ENCODE data around the gene MOV10. TPM values are rescaled to one million over a fixed set of nuclear protein-coding genes. Genes with fewer than 3 reads are reported as not detected.
A peak's percentile ranks its signal among the peaks of the same experiment; 100 is the strongest.

The MOV10 gene
- total RNA-seq, 2 experiments from 2014 or later: 80.6 to 89.3 TPM

DNA sequence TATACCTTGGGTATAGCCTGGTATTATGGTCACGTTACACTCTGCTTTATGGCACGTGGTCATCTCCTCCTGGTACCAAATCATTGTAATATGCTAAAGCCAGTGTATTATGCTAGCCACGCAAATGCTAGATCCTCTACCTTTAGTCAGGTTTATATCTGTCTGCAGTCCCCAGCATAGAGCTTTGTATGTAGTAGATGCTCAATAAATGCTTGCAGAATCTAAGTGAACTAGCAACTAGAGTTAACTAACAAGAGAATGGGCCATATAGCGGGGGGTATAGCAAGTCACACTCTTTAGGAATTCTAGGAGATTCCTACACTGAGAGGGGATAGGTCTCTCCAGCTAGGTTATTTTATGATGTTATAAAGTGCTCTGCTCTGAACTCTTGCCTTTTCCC is 3.0 kb downstream of the MOV10 start:
- H3K4me1 ChIP-seq (ENCODE audit: insufficient read depth, low read length): peaks cover 22% of the 10 kb centered on the region
- no peaks in the 10 kb centered on the region for H3K9me3 ChIP-seq (ENCODE audit: control insufficient read depth in 1 of 2, insufficient read depth in 1 of 2, low read length in 2 of 2)
- no peaks in the 10 kb centered on the region for H3K27me3 ChIP-seq (ENCODE audit: control insufficient read depth in 1 of 2, insufficient read depth in 2 of 2, low read length in 2 of 2)
- intact Hi-C loops (cut with DNase I, micrococcal nuclease): loop anchor here in 1 of 2 experiments (2.0 kb wide), 1 partner anchor 23 kb away; no protein-coding TSS in a partner anchor
- no peaks in the 10 kb centered on the region for H3K27me3 Mint-ChIP-seq
- ChIA-PET CTCF (no interaction called here), POLR2A (no interaction called here)
- no peaks in the 10 kb centered on the region for H3K9me3 Mint-ChIP-seq
- H3K4me3 ChIP-seq (ENCODE audit: low read length): no peak overlapping the region
- no peak overlapping the region for H3K27ac ChIP-seq (ENCODE audit: low read depth in 1 of 2, low read length in 2 of 2)
- H3K36me3 ChIP-seq (ENCODE audit: insufficient read depth, low read length): no peaks in the 10 kb centered on the region
- H3K36me3 Mint-ChIP-seq (ENCODE audit: low read depth): peaks cover 24% of the 10 kb centered on the region
- peaks cover 61% of the 10 kb centered on the region for H3K4me1 Mint-ChIP-seq (ENCODE audit: low read depth)
- DNase-seq (no peak), ATAC-seq (ENCODE audit: poor library complexity) (no peak)
- H3K27ac Mint-ChIP-seq: no peak overlapping the region
- TF ChIP-seq, protein P1, sequence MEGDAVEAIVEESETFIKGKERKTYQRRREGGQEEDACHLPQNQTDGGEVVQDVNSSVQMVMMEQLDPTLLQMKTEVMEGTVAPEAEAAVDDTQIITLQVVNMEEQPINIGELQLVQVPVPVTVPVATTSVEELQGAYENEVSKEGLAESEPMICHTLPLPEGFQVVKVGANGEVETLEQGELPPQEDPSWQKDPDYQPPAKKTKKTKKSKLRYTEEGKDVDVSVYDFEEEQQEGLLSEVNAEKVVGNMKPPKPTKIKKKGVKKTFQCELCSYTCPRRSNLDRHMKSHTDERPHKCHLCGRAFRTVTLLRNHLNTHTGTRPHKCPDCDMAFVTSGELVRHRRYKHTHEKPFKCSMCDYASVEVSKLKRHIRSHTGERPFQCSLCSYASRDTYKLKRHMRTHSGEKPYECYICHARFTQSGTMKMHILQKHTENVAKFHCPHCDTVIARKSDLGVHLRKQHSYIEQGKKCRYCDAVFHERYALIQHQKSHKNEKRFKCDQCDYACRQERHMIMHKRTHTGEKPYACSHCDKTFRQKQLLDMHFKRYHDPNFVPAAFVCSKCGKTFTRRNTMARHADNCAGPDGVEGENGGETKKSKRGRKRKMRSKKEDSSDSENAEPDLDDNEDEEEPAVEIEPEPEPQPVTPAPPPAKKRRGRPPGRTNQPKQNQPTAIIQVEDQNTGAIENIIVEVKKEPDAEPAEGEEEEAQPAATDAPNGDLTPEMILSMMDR (IDR thresholded peaks at IDR 0.05): no peak
- peak overlapping the region; percentile 52 for H3K4me3 Mint-ChIP-seq

DNA sequence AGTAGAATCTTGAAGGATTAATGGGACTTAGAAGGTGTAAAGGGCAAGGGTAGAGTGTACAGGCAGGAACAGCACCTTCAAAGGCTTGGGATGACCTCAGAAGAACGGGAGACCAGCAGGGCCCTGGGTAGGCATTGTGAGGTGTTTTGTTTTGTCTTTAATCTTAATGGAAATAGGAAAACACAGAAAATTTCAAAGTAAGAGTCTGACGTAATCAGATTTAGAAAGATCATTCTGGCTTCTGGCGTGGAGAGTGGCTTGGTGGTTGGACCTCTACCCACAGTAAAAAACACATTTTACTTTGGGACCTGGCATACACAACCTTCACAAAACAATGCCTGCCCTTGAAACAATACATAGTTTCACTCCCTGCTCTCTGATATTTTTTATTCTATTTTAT is 4.1 kb downstream of the MOV10 start:
- ATAC-seq (ENCODE audit: poor library complexity) (no peak), DNase-seq (no peak)
- Histone ChIP-seq H3K36me3 (ENCODE audit: insufficient read depth, low read length) (no peaks in the 10 kb centered on the region), H3K9me3 (ENCODE audit: control insufficient read depth in 1 of 2, insufficient read depth in 1 of 2, low read length in 2 of 2) (no peaks in the 10 kb centered on the region), H3K27ac (ENCODE audit: low read depth in 1 of 2, low read length in 2 of 2) (no peak overlapping the region), H3K4me3 (ENCODE audit: low read length) (no peak overlapping the region), H3K4me1 (ENCODE audit: insufficient read depth, low read length) (peaks cover 19% of the 10 kb centered on the region), H3K27me3 (ENCODE audit: control insufficient read depth in 1 of 2, insufficient read depth in 2 of 2, low read length in 2 of 2) (no peaks in the 10 kb centered on the region)
- H3K4me1 Mint-ChIP-seq (ENCODE audit: low read depth): peaks cover 50% of the 10 kb centered on the region
- no peaks in the 10 kb centered on the region for H3K9me3 Mint-ChIP-seq
- ChIA-PET CTCF (no interaction called here), POLR2A (no interaction called here)
- H3K36me3 Mint-ChIP-seq (ENCODE audit: low read depth): peaks cover 26% of the 10 kb centered on the region
- intact Hi-C loops (cut with DNase I, micrococcal nuclease): no loop called here
- H3K27ac Mint-ChIP-seq: no peak overlapping the region
- TF ChIP-seq, protein P1 (IDR thresholded peaks at IDR 0.05): no peak
- no peaks in the 10 kb centered on the region for H3K27me3 Mint-ChIP-seq
- H3K4me3 Mint-ChIP-seq: peak overlapping the region; percentile 2

DNA sequence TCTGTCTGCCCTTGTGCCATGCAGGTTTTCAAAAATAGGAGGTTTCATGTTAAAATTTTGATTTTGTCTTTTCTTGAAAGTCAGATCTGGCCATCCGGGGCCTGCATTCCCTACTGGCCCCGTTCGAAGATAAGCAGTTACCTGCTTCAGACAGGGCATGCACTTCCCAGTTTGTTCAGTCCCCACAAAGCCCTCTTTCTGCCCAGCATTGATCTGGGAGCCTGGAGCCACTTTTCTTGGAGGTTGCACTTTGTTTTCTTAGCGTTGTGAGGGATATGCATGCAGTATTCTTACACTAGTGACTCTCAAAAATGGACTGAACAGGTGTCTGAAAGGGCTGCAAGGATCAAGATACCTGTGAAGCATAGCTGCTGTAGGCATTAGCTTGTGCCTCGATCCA is 11.5 kb downstream of the MOV10 start:
- TF ChIP-seq, protein P1 (IDR thresholded peaks at IDR 0.05): no peak
- Histone ChIP-seq H3K9me3 (ENCODE audit: control insufficient read depth in 1 of 2, insufficient read depth in 1 of 2, low read length in 2 of 2) (no peaks in the 10 kb centered on the region), H3K4me3 (ENCODE audit: low read length) (no peak overlapping the region), H3K36me3 (ENCODE audit: insufficient read depth, low read length) (peaks cover 20% of the 10 kb centered on the region), H3K27me3 (ENCODE audit: control insufficient read depth in 1 of 2, insufficient read depth in 2 of 2, low read length in 2 of 2) (no peaks in the 10 kb centered on the region), H3K4me1 (ENCODE audit: insufficient read depth, low read length) (no peaks in the 10 kb centered on the region), H3K27ac (ENCODE audit: low read depth in 1 of 2, low read length in 2 of 2) (no peak overlapping the region)
- ChIA-PET POLR2A (no interaction called here), CTCF (interaction anchor here (1.1 kb wide), 1 partner anchor 184 kb away, joined by 3 read pairs; no protein-coding TSS in a partner anchor)
- intact Hi-C loops (cut with DNase I, micrococcal nuclease): no loop called here
- peaks cover 37% of the 10 kb centered on the region for H3K36me3 Mint-ChIP-seq (ENCODE audit: low read depth)
- H3K4me1 Mint-ChIP-seq (ENCODE audit: low read depth): peaks cover 7% of the 10 kb centered on the region
- ATAC-seq (ENCODE audit: poor library complexity) (no peak), DNase-seq (no peak)
- no peak overlapping the region for H3K4me3 Mint-ChIP-seq
- no peak overlapping the region for H3K27ac Mint-ChIP-seq
- H3K27me3 Mint-ChIP-seq: no peaks in the 10 kb centered on the region
- no peaks in the 10 kb centered on the region for H3K9me3 Mint-ChIP-seq
